ENCODE results near the gene RASGEF1B. TPM values are rescaled to one million over a fixed set of nuclear protein-coding genes. Genes with fewer than 3 reads are reported as not detected.
A peak's percentile ranks its signal among the peaks of the same experiment; 100 is the strongest.

The RASGEF1B gene
- polyA plus RNA-seq, 2 of the 4 experiments (the other 2 are of a cell fraction) = 0.16 TPM; not detected in 1

DNA sequence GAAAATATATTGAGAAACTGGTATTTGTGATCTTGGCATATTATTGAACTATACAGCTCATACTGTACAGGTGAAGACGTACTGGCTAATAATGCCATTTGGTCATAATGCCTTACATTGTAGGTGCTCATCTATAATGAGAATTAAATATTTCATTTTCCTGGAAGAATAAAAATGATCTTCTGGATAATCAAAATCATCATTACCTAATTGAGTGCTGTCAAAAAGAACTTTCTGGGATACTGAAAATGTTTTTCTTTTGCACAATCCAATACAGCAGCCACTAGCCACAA lies 4.1 kb downstream of the RASGEF1B start (continued):
- TF ChIP-seq, protein P1, sequence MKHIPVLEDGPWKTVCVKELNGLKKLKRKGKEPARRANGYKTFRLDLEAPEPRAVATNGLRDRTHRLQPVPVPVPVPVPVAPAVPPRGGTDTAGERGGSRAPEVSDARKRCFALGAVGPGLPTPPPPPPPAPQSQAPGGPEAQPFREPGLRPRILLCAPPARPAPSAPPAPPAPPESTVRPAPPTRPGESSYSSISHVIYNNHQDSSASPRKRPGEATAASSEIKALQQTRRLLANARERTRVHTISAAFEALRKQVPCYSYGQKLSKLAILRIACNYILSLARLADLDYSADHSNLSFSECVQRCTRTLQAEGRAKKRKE (CRISPR knock-in tag; IDR thresholded peaks at IDR 0.05; ENCODE audit: low read depth) = no peak

DNA sequence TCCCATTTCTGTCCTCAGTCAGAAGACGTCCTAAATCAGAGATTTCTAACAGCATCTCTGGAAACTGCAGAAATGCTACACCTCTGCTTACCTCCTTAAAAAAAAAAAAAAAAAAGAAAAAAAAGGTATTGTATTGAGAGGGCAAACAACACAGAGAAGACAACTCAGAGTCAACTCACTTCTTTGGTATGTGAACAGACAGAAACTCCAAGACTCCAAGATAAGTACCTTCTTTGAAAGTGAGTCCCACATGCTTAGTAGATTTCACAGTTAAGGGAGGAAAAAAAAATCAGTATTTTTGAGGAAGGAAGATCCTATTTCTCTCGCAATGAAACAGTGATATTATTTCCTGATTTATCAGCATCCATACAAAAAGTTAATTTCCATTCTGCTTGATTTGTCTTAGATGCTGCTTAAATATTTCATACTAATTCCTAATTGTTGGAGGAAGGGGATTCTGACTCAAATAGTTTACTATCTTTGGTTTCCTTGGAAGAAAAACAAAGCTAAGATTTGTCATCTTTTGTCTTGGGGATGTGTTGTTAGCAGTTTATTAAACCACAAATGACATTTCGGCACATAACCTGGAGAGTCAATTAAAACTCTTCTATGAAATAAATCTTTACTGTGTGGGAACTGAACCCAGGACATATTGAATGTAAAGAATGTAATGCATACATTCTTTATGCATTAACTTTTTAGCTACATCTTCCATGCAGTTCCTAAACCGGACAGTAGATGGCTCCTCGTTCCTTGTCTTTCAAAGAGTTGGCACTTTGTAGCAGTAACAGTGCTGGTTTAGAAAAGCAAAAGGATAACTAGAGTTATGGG lies 4.7 kb downstream of the RASGEF1B start:
- H3K27ac ChIP-seq = no peak overlapping the region
- 17% methylated on average over 5 of the region's 5 CpGs for WGBS (ENCODE audit: missing lambda C conversion rate)
- FAIRE-seq (no peak), DNase-seq (ENCODE audit: low read depth in 1 of 2, low spot score in 1 of 2) (peak in 1 of 2 experiments; percentile 53), ATAC-seq (no peak)
- H3K4me1 ChIP-seq = 0 out of 3 replicates have a peak, but pooled peaks cover 5% of the 10 kb centered on the region
- TF ChIP-seq POLR2A (IDR thresholded peaks at IDR 0.05; ENCODE audit: low read length) (no peak), ZFP36 (IDR thresholded peaks at IDR 0.05; ENCODE audit: borderline replicate concordance, partially characterized antibody) (no peak), SMC3 (IDR thresholded peaks at IDR 0.05) (peak; percentile 76), RAD21 (conservative IDR thresholded peaks at IDR 0.05 in 1 of 2, IDR thresholded peaks at IDR 0.05 in 1 of 2) (peak; percentile 74 to 81), MAZ (IDR thresholded peaks at IDR 0.05; ENCODE audit: borderline replicate concordance, low read depth, low read length) (no peak)
- TF ChIP-seq, protein P2, sequence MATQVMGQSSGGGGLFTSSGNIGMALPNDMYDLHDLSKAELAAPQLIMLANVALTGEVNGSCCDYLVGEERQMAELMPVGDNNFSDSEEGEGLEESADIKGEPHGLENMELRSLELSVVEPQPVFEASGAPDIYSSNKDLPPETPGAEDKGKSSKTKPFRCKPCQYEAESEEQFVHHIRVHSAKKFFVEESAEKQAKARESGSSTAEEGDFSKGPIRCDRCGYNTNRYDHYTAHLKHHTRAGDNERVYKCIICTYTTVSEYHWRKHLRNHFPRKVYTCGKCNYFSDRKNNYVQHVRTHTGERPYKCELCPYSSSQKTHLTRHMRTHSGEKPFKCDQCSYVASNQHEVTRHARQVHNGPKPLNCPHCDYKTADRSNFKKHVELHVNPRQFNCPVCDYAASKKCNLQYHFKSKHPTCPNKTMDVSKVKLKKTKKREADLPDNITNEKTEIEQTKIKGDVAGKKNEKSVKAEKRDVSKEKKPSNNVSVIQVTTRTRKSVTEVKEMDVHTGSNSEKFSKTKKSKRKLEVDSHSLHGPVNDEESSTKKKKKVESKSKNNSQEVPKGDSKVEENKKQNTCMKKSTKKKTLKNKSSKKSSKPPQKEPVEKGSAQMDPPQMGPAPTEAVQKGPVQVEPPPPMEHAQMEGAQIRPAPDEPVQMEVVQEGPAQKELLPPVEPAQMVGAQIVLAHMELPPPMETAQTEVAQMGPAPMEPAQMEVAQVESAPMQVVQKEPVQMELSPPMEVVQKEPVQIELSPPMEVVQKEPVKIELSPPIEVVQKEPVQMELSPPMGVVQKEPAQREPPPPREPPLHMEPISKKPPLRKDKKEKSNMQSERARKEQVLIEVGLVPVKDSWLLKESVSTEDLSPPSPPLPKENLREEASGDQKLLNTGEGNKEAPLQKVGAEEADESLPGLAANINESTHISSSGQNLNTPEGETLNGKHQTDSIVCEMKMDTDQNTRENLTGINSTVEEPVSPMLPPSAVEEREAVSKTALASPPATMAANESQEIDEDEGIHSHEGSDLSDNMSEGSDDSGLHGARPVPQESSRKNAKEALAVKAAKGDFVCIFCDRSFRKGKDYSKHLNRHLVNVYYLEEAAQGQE (IDR thresholded peaks at IDR 0.05) = no peak
- TF ChIP-seq, protein P3, sequence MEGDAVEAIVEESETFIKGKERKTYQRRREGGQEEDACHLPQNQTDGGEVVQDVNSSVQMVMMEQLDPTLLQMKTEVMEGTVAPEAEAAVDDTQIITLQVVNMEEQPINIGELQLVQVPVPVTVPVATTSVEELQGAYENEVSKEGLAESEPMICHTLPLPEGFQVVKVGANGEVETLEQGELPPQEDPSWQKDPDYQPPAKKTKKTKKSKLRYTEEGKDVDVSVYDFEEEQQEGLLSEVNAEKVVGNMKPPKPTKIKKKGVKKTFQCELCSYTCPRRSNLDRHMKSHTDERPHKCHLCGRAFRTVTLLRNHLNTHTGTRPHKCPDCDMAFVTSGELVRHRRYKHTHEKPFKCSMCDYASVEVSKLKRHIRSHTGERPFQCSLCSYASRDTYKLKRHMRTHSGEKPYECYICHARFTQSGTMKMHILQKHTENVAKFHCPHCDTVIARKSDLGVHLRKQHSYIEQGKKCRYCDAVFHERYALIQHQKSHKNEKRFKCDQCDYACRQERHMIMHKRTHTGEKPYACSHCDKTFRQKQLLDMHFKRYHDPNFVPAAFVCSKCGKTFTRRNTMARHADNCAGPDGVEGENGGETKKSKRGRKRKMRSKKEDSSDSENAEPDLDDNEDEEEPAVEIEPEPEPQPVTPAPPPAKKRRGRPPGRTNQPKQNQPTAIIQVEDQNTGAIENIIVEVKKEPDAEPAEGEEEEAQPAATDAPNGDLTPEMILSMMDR (IDR thresholded peaks at IDR 0.05) = peak; percentile 70
- no peak overlapping the region for H3K4me2 ChIP-seq
- H3K4me3 ChIP-seq = no peak overlapping the region
- ChIA-PET CTCF (interaction anchor here (0.6 to 3.1 kb wide), 18 partner anchors 10 to 818 kb away, joined by 3 to 25 read pairs (median 4); no protein-coding TSS in a partner anchor), POLR2A (no interaction called here)
- no peaks in the 10 kb centered on the region for H3K9me3 ChIP-seq

DNA sequence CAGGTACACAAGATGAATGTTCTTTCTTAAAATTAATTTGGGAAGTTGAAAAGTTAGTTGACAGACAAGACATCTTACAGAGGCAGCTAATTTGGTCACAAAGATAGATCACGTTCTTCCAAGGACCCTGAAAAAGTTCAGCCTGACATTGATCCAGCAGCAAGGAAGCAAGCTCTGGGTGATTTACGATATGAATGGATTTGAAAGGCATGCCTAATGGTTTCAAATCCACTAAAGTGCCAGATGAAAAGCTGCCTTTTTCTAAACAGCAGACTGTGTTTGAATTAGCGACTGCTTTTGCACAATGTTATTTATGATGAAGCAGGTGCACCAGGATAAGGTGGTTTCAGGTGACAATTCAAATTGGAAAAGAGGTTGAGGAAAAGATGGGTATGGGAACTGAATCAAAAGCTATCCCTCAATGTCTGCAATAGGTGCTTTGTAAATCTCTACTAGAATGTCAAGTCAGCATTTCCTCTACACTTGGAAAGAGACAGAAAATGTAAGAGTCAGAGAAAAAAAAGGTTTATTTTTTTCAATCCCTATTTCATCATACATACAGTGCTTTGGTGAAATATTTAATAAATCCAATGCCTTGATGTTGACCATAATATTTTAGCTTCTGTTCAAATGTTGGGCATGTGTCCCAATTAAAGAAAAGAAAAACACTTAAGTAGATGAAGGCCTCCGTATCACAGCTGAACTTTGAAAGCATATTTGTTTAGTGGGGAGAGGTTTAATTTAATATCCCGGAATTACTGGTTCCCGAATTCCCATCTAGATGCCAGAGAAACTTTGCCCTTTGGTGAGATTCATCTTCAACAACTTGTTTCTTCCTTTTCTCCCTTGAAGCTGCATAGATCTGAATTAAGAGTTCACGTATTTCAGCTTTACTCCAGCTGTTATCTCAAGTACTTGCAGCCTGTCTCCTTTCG lies 6.0 kb downstream of the RASGEF1B start:
- no peak for DNase-seq (ENCODE audit: low read depth in 1 of 2, low spot score in 1 of 2)
- no peak overlapping the region for H3K27ac ChIP-seq
- ChIA-PET POLR2A (no interaction called here), CTCF (interaction anchor here (0.6 to 3.1 kb wide), 4 partner anchors 235 to 806 kb away, joined by 3 to 25 read pairs (median 6); no protein-coding TSS in a partner anchor)
- WGBS (ENCODE audit: missing lambda C conversion rate) = 23% methylated on average over 8 of the region's 8 CpGs
- peak; percentile 91 for TF ChIP-seq MAFK (IDR thresholded peaks at IDR 0.05; ENCODE audit: partially characterized antibody)
- TF ChIP-seq JUN (IDR thresholded peaks at IDR 0.05) = no peak
- no peak for TF ChIP-seq ZC3H11A (IDR thresholded peaks at IDR 0.05)
- H3K4me3 ChIP-seq = no peak overlapping the region
- FAIRE-seq = no peak
- no peak overlapping the region for H3K4me2 ChIP-seq
- no peaks in the 10 kb centered on the region for H3K9me3 ChIP-seq
- ATAC-seq = no peak
- no peaks in the 10 kb centered on the region for H3K4me1 ChIP-seq

Measured in A549 (cell line).